H9 (cell line): ENCODE results near the gene ACAP3. TPM values are rescaled to one million over a fixed set of nuclear protein-coding genes. Genes with fewer than 3 reads are reported as not detected.

Experiments
- DNase-seq: peaks from one replicate; pipeline ENCODE4 v3.0.0-alpha.2; 2017
- H2AFZ ChIP-seq: one replicate; pipeline ENCODE4 v1.6.1; 2013; ENCODE audit warnings: mild to moderate bottlenecking, low read length, control low read depth, moderate library complexity
- H2AK5ac ChIP-seq: 2 replicates; pipeline ENCODE4 v1.6.1; 2013; ENCODE audit warnings: low read length, control low read depth, mixed read lengths; ENCODE audit not compliant: insufficient read length
- H2BK120ac ChIP-seq: one replicate; pipeline ENCODE4 v1.6.1; 2013; ENCODE audit warnings: low read depth, mild to moderate bottlenecking, low read length, control low read depth, inconsistent platforms; ENCODE audit not compliant: poor library complexity, severe bottlenecking
- H2BK12ac ChIP-seq: 2 replicates; pipeline ENCODE4 v1.6.1; 2013; ENCODE audit warnings: low read length, control low read depth, mixed read lengths, low read depth; ENCODE audit not compliant: insufficient read length
- H2BK15ac ChIP-seq: 2 replicates; pipeline ENCODE4 v1.6.1; 2013; ENCODE audit warnings: low read depth, low read length, control low read depth
- H2BK20ac ChIP-seq: one replicate; pipeline ENCODE4 v1.6.1; 2013; ENCODE audit warnings: low read depth, mild to moderate bottlenecking, low read length, control low read depth, inconsistent platforms; ENCODE audit not compliant: poor library complexity, severe bottlenecking
- H2BK5ac ChIP-seq: 2 replicates; pipeline ENCODE4 v1.6.1; 2013; ENCODE audit warnings: low read length, control low read depth, mixed read lengths; ENCODE audit not compliant: insufficient read length
- H3K14ac ChIP-seq: 2 replicates; pipeline ENCODE4 v1.6.1; 2013; ENCODE audit warnings: low read length, control low read depth; ENCODE audit not compliant: insufficient read depth
- H3K18ac ChIP-seq: 2 replicates; pipeline ENCODE4 v1.6.1; 2013; ENCODE audit warnings: low read depth, mild to moderate bottlenecking, mixed read lengths, low read length, control low read depth; ENCODE audit not compliant: insufficient read length
- H3K23ac ChIP-seq: 2 replicates; pipeline ENCODE4 v1.6.1; 2013; ENCODE audit warnings: low read length, control low read depth, mixed read lengths, low read depth; ENCODE audit not compliant: insufficient read length
- H3K23me2 ChIP-seq: 2 replicates; pipeline ENCODE4 v1.6.1; 2013; ENCODE audit warnings: low read depth, mild to moderate bottlenecking, mixed read lengths, low read length, control low read depth; ENCODE audit not compliant: insufficient read length, poor library complexity, severe bottlenecking
- H3K27ac ChIP-seq: 2 replicates; pipeline ENCODE4 v1.5.1; 2013; ENCODE audit warnings: low read length, control low read depth, mixed read lengths, low read depth; ENCODE audit not compliant: insufficient read length
- H3K27me3 ChIP-seq: 2 replicates; pipeline ENCODE4 v1.6.1; 2013; ENCODE audit warnings: low read length, control low read depth, inconsistent platforms; ENCODE audit not compliant: insufficient read depth
- H3K4ac ChIP-seq: 2 replicates; pipeline ENCODE4 v1.6.1; 2013; ENCODE audit warnings: low read depth, mild to moderate bottlenecking, control low read depth, inconsistent platforms, low read length, moderate library complexity
- H3K4me1 ChIP-seq: 2 replicates; pipeline ENCODE4 v1.6.1; 2013; ENCODE audit warnings: low read length, control low read depth, inconsistent platforms; ENCODE audit not compliant: insufficient read depth
- H3K4me2 ChIP-seq: 2 replicates; pipeline ENCODE4 v1.6.1; 2013; ENCODE audit warnings: low read length, control low read depth, mixed read lengths; ENCODE audit not compliant: insufficient read length, insufficient read depth
- H3K56ac ChIP-seq: 2 replicates; pipeline ENCODE4 v1.6.1; 2013; ENCODE audit warnings: low read depth, mild to moderate bottlenecking, mixed read lengths, low read length, control low read depth; ENCODE audit not compliant: insufficient read length
- H3K79me1 ChIP-seq: 2 replicates; pipeline ENCODE4 v1.6.1; 2013; ENCODE audit warnings: low read depth, mild to moderate bottlenecking, moderate library complexity, low read length, control low read depth, inconsistent platforms; ENCODE audit not compliant: insufficient read depth, poor library complexity, severe bottlenecking
- H3K79me2 ChIP-seq: 2 replicates; pipeline ENCODE4 v1.6.1; 2013; ENCODE audit warnings: low read length, control low read depth, inconsistent platforms; ENCODE audit not compliant: insufficient read depth
- H3K9ac ChIP-seq: 2 replicates; pipeline ENCODE4 v1.6.1; 2013; ENCODE audit warnings: low read length, control low read depth, mixed read lengths; ENCODE audit not compliant: insufficient read length; ENCODE audit errors: extremely low read depth
- H3K9me3 ChIP-seq: one replicate; pipeline ENCODE4 v1.6.1; 2013; ENCODE audit warnings: low read depth, low read length, inconsistent platforms; ENCODE audit not compliant: control insufficient read depth
- H3T11ph ChIP-seq: one replicate; pipeline ENCODE4 v1.6.1; 2013; ENCODE audit warnings: mild to moderate bottlenecking, low read length, control low read depth, inconsistent platforms
- H4K20me1 ChIP-seq: one replicate; pipeline ENCODE4 v1.6.1; 2013; ENCODE audit not compliant: control insufficient read depth, insufficient read length, insufficient read depth
- H4K5ac ChIP-seq: 2 replicates; pipeline ENCODE4 v1.6.1; 2013; ENCODE audit warnings: low read depth, mild to moderate bottlenecking, mixed read lengths, low read length, control low read depth; ENCODE audit not compliant: insufficient read length
- H4K8ac ChIP-seq: replicated peaks from 2 replicates; pipeline ENCODE4 v1.6.1; 2013; ENCODE audit warnings: low read length, control low read depth, mixed read lengths, low read depth; ENCODE audit not compliant: insufficient read length
- H4K91ac ChIP-seq: 2 replicates; pipeline ENCODE4 v1.6.1; 2013; ENCODE audit warnings: low read depth, mild to moderate bottlenecking, moderate library complexity, mixed read lengths, low read length, control low read depth; ENCODE audit not compliant: insufficient read length
- H3K27ac Mint-ChIP-seq, 3 experiments: 2 replicates in 2 of 3; 3 replicates in 1 of 3; pipeline ENCODE4 v1.8.0; 2020 to 2021; ENCODE audit warnings: mixed read lengths in 3 of 3, mild to moderate bottlenecking in 1 of 3, moderate library complexity in 1 of 3
- H3K27me3 Mint-ChIP-seq: 2 replicates; pipeline ENCODE4 v1.8.0; 2021; ENCODE audit warnings: low read depth, mild to moderate bottlenecking, moderate library complexity, mixed read lengths
- H3K36me3 Mint-ChIP-seq, 3 experiments: 2 replicates in 2 of 3; 3 replicates in 1 of 3; pipeline ENCODE4 v1.8.0; 2020 to 2021; ENCODE audit warnings: low read depth in 3 of 3, mixed read lengths in 3 of 3; ENCODE audit not compliant: insufficient read depth in 1 of 3
- H3K4me1 Mint-ChIP-seq, 2 experiments: 2 replicates each; pipeline ENCODE4 v1.8.0; 2020; ENCODE audit warnings: mixed read lengths in 2 of 2
- H3K4me3 Mint-ChIP-seq, 2 experiments: 2 replicates in 1 of 2; 3 replicates in 1 of 2; pipeline ENCODE4 v1.8.0; 2020 to 2021; ENCODE audit warnings: mild to moderate bottlenecking in 2 of 2, mixed read lengths in 2 of 2, moderate library complexity in 1 of 2
- H3K9me3 Mint-ChIP-seq, 2 experiments: 2 replicates in 1 of 2; 3 replicates in 1 of 2; pipeline ENCODE4 v1.8.0; 2020; ENCODE audit warnings: mild to moderate bottlenecking in 2 of 2, mixed read lengths in 2 of 2, moderate library complexity in 1 of 2
- CTCF ChIP-seq: fragments of 200-600 bp; sonication (generic); conservative IDR thresholded peaks from 3 replicates; pipeline ENCODE4 v1.8.0; 2021; ENCODE audit warnings: antibody characterized with exemption, mild to moderate bottlenecking
- WGBS: extraction: QIAGEN DNeasy Blood & Tissue Kit; methylation state at CpG from one replicate; pipeline ENCODE4 v1.1.7; 2013; ENCODE audit warnings: missing lambda C conversion rate, low lambda C conversion rate, mixed read lengths; ENCODE audit not compliant: insufficient read length; ENCODE audit errors: extremely low coverage; 5-methylcytosine and 5-hydroxymethylcytosine counted together
- total RNA-seq: library from RNA; stranded (reverse); gene quantifications from 2 replicates; pipeline ENCODE4 v1.2.1, GENCODE V29; 2021

The ACAP3 gene
- total RNA-seq, 1 experiment from 2014 or later: 41.4 TPM

GRCh38 chr1:1348420-1349255, 40.9 kb upstream of the ACAP3 start:
- Histone ChIP-seq H2BK120ac (no peak overlapping the region), H3K4ac (no peak overlapping the region), H4K5ac (no peak overlapping the region), H3K4me2 (peak overlapping the region; percentile 90), H3K27me3 (no peaks in the 10 kb centered on the region), H4K20me1 (peaks cover 3% of the 10 kb centered on the region), H3K79me2 (peaks cover 3% of the 10 kb centered on the region; the same call in 1 of the 2 replicates), H3T11ph (no peak overlapping the region), H3K23ac (no peak overlapping the region), H3K14ac (no peak overlapping the region; the same call in 1 of the 2 replicates), H3K4me1 (no peaks in the 10 kb centered on the region; the same call in 1 of the 2 replicates), H3K9me3 (no peaks in the 10 kb centered on the region), H3K23me2 (peaks cover 9% of the 10 kb centered on the region), H2BK15ac (no peak overlapping the region), H4K91ac (no peak overlapping the region), H3K9ac (peak overlapping the region; percentile 3), H2AK5ac (no peak overlapping the region), H3K27ac (no peak overlapping the region), H3K79me1 (peaks cover 13% of the 10 kb centered on the region), H2BK12ac (no peak overlapping the region), H2AFZ (no peak overlapping the region), H2BK5ac (no peak overlapping the region), H2BK20ac (no peak overlapping the region), H4K8ac (no peak overlapping the region), H3K18ac (no peak overlapping the region), H3K56ac (no peak overlapping the region)
- peaks cover 20 to 36% of the 10 kb centered on the region in 2 experiments for H3K4me1 Mint-ChIP-seq
- H3K27me3 Mint-ChIP-seq: peaks cover 13% of the 10 kb centered on the region
- peak overlapping the region; percentile 72 to 84 for H3K4me3 Mint-ChIP-seq
- H3K36me3 Mint-ChIP-seq: peaks cover 0 to 8% (median 2%) of the 10 kb centered on the region in 3 experiments; a peak in 1 of 7 replicates
- H3K27ac Mint-ChIP-seq: no peak overlapping the region
- no peak for TF ChIP-seq CTCF
- no peaks in the 10 kb centered on the region for H3K9me3 Mint-ChIP-seq
- DNase-seq: no peak
- WGBS: no CpG with 5 or more reads among the region's 109 CpGs
